Karpas-422 (cell line): ENCODE measurements around the gene ANKS1A. TPM values are rescaled to one million over a fixed set of nuclear protein-coding genes. Genes with fewer than 3 reads are reported as not detected.
"Not testable (repeated sequence)": the region's sequence is repeated elsewhere in the genome, so short reads cannot be mapped to it uniquely, and the experiment has no call there.

ENCODE experiments used
- DNase-seq: peaks from one replicate; pipeline ENCODE4 v3.0.0-alpha.2; 2015
- H2AFZ ChIP-seq: fragments of 200-600 bp; sonication (generic); 2 replicates; pipeline ENCODE4 v1.6.1; 2014; ENCODE audit warnings: antibody characterized with exemption, low read length, mixed read lengths
- H3K27ac ChIP-seq: fragments of 200-600 bp; sonication (generic); 2 replicates; pipeline ENCODE4 v1.5.1; 2014; ENCODE audit warnings: mild to moderate bottlenecking, low read length, moderate library complexity
- H3K27me3 ChIP-seq: fragments of 200-600 bp; sonication (generic); 2 replicates; pipeline ENCODE4 v1.6.1; 2014; ENCODE audit warnings: low read length, mixed read lengths
- H3K36me3 ChIP-seq: fragments of 200-600 bp; sonication (generic); 2 replicates; pipeline ENCODE4 v1.6.1; 2014; ENCODE audit warnings: low read length, mixed read lengths; ENCODE audit not compliant: insufficient read depth
- H3K4me1 ChIP-seq: fragments of 200-600 bp; sonication (generic); 2 replicates; pipeline ENCODE4 v1.6.1; 2014; ENCODE audit warnings: mild to moderate bottlenecking, low read length, mixed read lengths
- H3K4me2 ChIP-seq: fragments of 200-600 bp; sonication (generic); 2 replicates; pipeline ENCODE4 v1.6.1; 2014; ENCODE audit warnings: low read length, low read depth, mild to moderate bottlenecking; ENCODE audit not compliant: poor library complexity, severe bottlenecking
- H3K4me3 ChIP-seq: fragments of 200-600 bp; sonication (generic); 2 replicates; pipeline ENCODE4 v1.5.1; 2014; ENCODE audit warnings: mild to moderate bottlenecking, antibody characterized with exemption, low read length, mixed read lengths
- H3K79me2 ChIP-seq: fragments of 200-600 bp; sonication (generic); 2 replicates; pipeline ENCODE4 v1.6.1; 2014; ENCODE audit warnings: mild to moderate bottlenecking, low read length, mixed read lengths
- H3K9ac ChIP-seq: fragments of 200-600 bp; sonication (generic); 2 replicates; pipeline ENCODE4 v1.6.0; 2014; ENCODE audit warnings: low read length
- H3K9me2 ChIP-seq: fragments of 200-600 bp; sonication (generic), shearing (Covaris generic); replicated peaks from 2 replicates; pipeline ENCODE4 v1.6.0; 2014; ENCODE audit warnings: mild to moderate bottlenecking, low read length, moderate library complexity; ENCODE audit not compliant: insufficient read depth
- H3K9me3 ChIP-seq: fragments of 300-700, 200-600 bp; sonication (generic); 2 replicates; pipeline ENCODE4 v1.6.1; 2014; ENCODE audit warnings: low read length, mixed read lengths
- H4K20me1 ChIP-seq: fragments of 200-600 bp; sonication (generic); 2 replicates; pipeline ENCODE4 v1.6.1; 2014; ENCODE audit warnings: mild to moderate bottlenecking, antibody characterized with exemption, low read length, low read depth; ENCODE audit not compliant: insufficient read depth
- total RNA-seq: library from RNA; depleted of rRNA; stranded (reverse); fragments of >200 nt; shearing (Covaris generic); gene quantifications from 2 replicates; pipeline ENCODE4 v1.2.3, GENCODE V29; 2014; ENCODE audit warnings: low replicate concordance

The ANKS1A gene
- total RNA-seq, 1 experiment from 2014 or later = 7.0 TPM

GRCh38 chr6:34998417-34998816, 109.4 kb downstream of the ANKS1A start:
- not testable (repeated sequence) for H3K79me2 ChIP-seq

GRCh38 chr6:34999153-34999552, 110.1 kb downstream of the ANKS1A start:
- not testable (repeated sequence) for H3K4me1 ChIP-seq, DNase-seq, H4K20me1 ChIP-seq, H3K9ac ChIP-seq, H3K9me3 ChIP-seq, H3K4me3 ChIP-seq, H3K36me3 ChIP-seq, H3K27me3 ChIP-seq, H3K9me2 ChIP-seq, H3K27ac ChIP-seq, H3K79me2 ChIP-seq, H3K4me2 ChIP-seq, H2AFZ ChIP-seq

More at GRCh38 chr6:34998417-34998816, 109.4 kb downstream of the ANKS1A start:
- not testable (repeated sequence) for H2AFZ ChIP-seq, H3K36me3 ChIP-seq, H3K9ac ChIP-seq, H3K4me3 ChIP-seq, H3K4me1 ChIP-seq, H3K27ac ChIP-seq, H3K4me2 ChIP-seq, H3K9me2 ChIP-seq, DNase-seq, H3K9me3 ChIP-seq, H4K20me1 ChIP-seq, H3K27me3 ChIP-seq

- H4K20me1 ChIP-seq, H3K9me2 ChIP-seq, H3K79me2 ChIP-seq, H3K4me3 ChIP-seq, H3K4me2 ChIP-seq, H3K9ac ChIP-seq, H3K27ac ChIP-seq, DNase-seq, H3K27me3 ChIP-seq, H2AFZ ChIP-seq, H3K9me3 ChIP-seq, H3K36me3 ChIP-seq, H3K4me1 ChIP-seq: not testable (repeated sequence)
Measured at GRCh38 chr6:34999962-35000361, 110.9 kb downstream of the ANKS1A start.

GRCh38 chr6:35001349-35001748, 112.3 kb downstream of the ANKS1A start:
- H3K4me1 ChIP-seq, H2AFZ ChIP-seq, H3K4me2 ChIP-seq: not testable (repeated sequence)

GRCh38 chr6:35003886-35004530, 115.0 kb downstream of the ANKS1A start:
- H3K4me2 ChIP-seq, H3K9me2 ChIP-seq, H3K4me1 ChIP-seq, H3K9ac ChIP-seq, H3K27me3 ChIP-seq, H3K9me3 ChIP-seq, H3K79me2 ChIP-seq, H4K20me1 ChIP-seq, H3K4me3 ChIP-seq, H2AFZ ChIP-seq, H3K27ac ChIP-seq, H3K36me3 ChIP-seq, DNase-seq: not testable (repeated sequence)

More at GRCh38 chr6:35001349-35001748, 112.3 kb downstream of the ANKS1A start:
- H3K27me3 ChIP-seq, H3K27ac ChIP-seq, H3K9ac ChIP-seq, H3K9me3 ChIP-seq, DNase-seq, H3K4me3 ChIP-seq, H3K9me2 ChIP-seq, H3K79me2 ChIP-seq, H4K20me1 ChIP-seq, H3K36me3 ChIP-seq: not testable (repeated sequence)

GRCh38 chr6:35007016-35007415, 118.0 kb downstream of the ANKS1A start:
- no peak overlapping the region for H3K4me3 ChIP-seq
- no peaks in the 10 kb centered on the region for H3K79me2 ChIP-seq
- no peak overlapping the region for H3K4me2 ChIP-seq
- no peaks in the 10 kb centered on the region for H3K4me1 ChIP-seq
- H3K9me3 ChIP-seq = no peaks in the 10 kb centered on the region
- no peak for DNase-seq
- H3K9me2 ChIP-seq = no peaks in the 10 kb centered on the region
- H3K27ac ChIP-seq = no peak overlapping the region
- H4K20me1 ChIP-seq = no peaks in the 10 kb centered on the region
- H3K9ac ChIP-seq = no peak overlapping the region
- no peaks in the 10 kb centered on the region for H3K27me3 ChIP-seq
- H3K36me3 ChIP-seq = no peaks in the 10 kb centered on the region
- H2AFZ ChIP-seq = no peak overlapping the region

GRCh38 chr6:35008858-35009257, 119.8 kb downstream of the ANKS1A start:
- Histone ChIP-seq H3K9me3 (no peaks in the 10 kb centered on the region), H3K9me2 (no peaks in the 10 kb centered on the region), H3K4me2 (no peak overlapping the region)

GRCh38 chr6:35011096-35012041, 122.3 kb downstream of the ANKS1A start:
- no peak for DNase-seq
- Histone ChIP-seq H3K4me1 (no peaks in the 10 kb centered on the region), H3K36me3 (no peaks in the 10 kb centered on the region), H3K4me3 (no peak overlapping the region), H3K9ac (no peak overlapping the region), H3K9me2 (no peaks in the 10 kb centered on the region), H2AFZ (no peak overlapping the region), H3K27ac (no peak overlapping the region), H3K79me2 (no peaks in the 10 kb centered on the region), H4K20me1 (no peaks in the 10 kb centered on the region), H3K27me3 (no peaks in the 10 kb centered on the region), H3K9me3 (no peaks in the 10 kb centered on the region), H3K4me2 (no peak overlapping the region)

More at GRCh38 chr6:35008858-35009257, 119.8 kb downstream of the ANKS1A start:
- Histone ChIP-seq H3K27me3 (no peaks in the 10 kb centered on the region), H3K9ac (no peak overlapping the region), H2AFZ (no peak overlapping the region), H4K20me1 (no peaks in the 10 kb centered on the region), H3K4me3 (no peak overlapping the region), H3K4me1 (no peaks in the 10 kb centered on the region), H3K27ac (no peak overlapping the region), H3K36me3 (no peaks in the 10 kb centered on the region), H3K79me2 (no peaks in the 10 kb centered on the region)
- no peak for DNase-seq
